Smooth muscle cell of the coronary artery (primary cell): Measurements from ENCODE around the gene PRKAR1B. TPM values are rescaled to one million over a fixed set of nuclear protein-coding genes. Genes with fewer than 3 reads are reported as not detected.

Source experiments
- total RNA-seq: library from RNA; depleted of rRNA; stranded (reverse); fragments of >200 nt; gene quantifications from 2 replicates; pipeline ENCODE4 v1.2.3, GENCODE V29; 2014; ENCODE audit warnings: low replicate concordance

PRKAR1B gene
- total RNA-seq = 14.9 and 26.8 TPM in 2 replicates

DNA sequence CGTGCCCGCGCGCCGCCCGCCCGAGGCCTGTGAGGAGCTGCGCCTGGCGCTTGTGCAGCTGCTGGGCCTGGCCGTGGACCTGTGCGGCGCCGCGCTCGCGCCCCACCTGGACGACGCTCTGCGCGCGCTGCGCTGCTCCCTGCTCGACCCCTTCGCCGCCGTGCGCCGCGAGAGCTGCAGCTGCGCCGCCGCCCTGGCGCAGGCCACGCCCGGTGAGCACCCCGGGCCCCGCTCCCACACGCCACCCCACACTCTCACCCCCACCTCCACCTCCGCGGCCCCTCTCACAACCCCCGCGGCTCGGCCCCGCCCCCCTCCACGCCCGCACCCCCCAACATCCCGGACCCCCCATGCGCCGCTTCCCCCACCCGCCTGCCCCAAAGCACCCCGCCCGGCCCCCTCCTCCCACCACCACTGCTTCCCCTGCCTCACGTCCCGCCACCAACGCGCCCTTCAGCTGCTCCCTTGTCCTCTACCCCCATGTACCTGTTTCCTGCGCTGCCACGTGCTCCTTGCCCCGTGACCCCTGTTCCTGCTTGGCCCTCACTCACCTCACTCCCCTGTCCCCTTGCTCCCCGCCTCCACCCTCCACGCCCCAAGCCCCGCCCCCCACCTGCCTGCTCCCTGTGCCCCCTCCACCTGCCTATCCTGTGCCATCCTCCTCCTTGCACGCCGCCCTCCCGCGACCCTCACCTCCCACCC is at the start of gene PRKAR1B:
TSS of gene PRKAR1B (minus strand) at position 178 of the 702 bp plus-strand sequence. CDS start 15,776 bp downstream, outside the sequence.

DNA sequence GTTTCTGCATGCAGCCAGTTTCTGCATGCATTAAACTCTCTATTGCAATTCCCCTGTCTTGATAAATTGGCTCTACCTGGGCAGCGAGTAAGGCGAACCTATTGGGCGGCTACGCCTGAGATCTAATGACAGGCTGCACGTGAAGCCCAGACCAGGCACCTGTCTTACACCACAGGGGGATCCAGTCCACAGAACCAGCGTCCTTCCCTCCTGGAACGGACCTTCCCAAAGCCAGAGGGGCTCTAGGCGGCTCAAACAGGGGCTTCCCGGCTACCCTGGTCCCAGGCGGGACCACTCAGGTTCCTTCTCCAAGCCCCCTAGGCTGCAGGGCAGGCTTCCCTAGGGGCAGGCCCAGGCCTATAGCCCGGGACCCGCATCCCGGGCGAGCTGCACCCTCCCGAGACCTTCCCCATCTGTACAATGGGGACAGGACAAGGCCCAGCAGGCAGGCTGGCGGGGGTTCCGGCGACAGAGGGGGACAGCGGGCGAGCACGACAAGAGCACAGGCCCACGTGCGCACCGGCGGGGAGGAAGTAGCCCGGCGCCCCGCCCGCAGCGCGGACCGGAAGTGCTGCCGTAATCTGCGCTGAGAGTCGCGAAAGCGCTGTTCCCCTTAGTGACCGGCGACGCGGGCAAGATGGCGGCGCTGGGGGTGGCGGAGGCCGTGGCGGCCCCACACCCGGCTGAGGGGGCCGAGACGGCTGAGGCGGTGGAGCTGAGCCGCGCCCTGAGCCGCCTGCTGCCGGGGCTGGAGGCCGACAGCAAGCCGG is 812 bp downstream of the PRKAR1B start, which contains the start of gene DNAAF5:
TSS of gene DNAAF5 (plus strand) at position 616 of the 770 bp plus-strand sequence. CDS start at position 638, 22 bp downstream.

DNA sequence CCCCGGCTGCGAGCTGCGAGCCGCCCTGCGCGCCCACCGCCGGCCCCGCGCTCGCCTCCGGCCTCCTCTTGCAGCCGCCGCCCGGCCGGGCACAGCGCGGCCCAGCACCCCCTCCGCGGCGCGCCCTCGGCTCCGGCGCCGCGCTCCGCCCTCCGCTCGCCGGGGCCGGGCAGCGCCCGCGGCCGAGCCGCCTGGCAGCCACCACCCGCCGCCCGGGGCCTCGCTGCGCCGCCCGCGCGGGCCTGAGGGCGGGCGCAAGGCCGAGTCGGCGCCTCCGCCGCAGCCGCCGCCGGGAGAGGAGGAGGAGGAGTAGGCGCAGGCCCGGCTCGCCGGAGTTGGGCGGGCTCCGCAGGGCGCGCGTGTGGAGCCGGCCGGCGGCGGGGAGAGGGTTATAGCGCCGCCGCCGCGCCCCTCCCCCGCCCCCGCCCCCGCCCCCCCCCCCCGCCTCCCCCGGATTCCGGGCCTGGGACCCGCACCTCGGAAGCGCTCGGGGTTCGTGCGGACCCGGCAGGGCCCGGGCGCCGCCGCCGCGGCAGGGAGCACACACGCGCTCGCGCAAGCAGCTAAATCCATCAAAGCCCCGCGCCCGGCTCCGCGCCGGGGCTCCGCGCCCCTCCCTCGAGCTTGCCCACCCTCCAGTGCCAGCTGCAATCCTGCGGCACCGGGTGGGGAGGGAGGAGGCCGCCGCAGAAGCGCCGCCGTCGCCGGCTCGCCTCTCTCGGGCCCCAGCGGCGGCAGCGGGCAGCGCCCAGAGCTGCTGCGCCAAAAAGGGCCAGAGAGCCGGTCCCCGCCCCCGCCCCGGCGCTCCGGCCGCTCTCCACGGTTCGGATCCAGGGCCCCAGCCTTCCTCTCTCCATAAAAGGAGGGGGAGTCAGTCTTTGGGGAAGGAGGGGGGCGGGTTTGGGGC is 207.3 kb downstream of the PRKAR1B start, which contains the start of gene PDGFA:
TSS of gene PDGFA (minus strand) at position 363 of the 907 bp plus-strand sequence. CDS start 845 bp downstream, outside the sequence.

Other genes starting within 250 kb of the PRKAR1B start
- 17.9 and 122 TPM in 2 replicates for gene PDGFA, start 207.4 kb downstream of the PRKAR1B start, total RNA-seq
- 9.2 and 9.8 TPM in 2 replicates for gene DNAAF5, start 582 bp downstream of the PRKAR1B start, total RNA-seq
- 131 and 176 TPM in 2 replicates for gene SUN1, start 105.2 kb upstream of the PRKAR1B start, total RNA-seq
- gene GET4, start 149.3 kb upstream of the PRKAR1B start, total RNA-seq = 19.4 and 29.1 TPM in 2 replicates
- 2.3 and 4.0 TPM in 2 replicates for gene ADAP1, start 227.4 kb upstream of the PRKAR1B start, total RNA-seq
- 5.5 and 7.4 TPM in 2 replicates for gene COX19, start 248.3 kb upstream of the PRKAR1B start, total RNA-seq